Stimulated activated CD8-positive, alpha-beta memory T cell treated with anti-CD3 and anti-CD28 coated beads, Interleukin-4, amount 100 ng/mL, for 48 hours (primary cell): ENCODE data around the gene CFAP53.

Experiments used
- DNase-seq: peaks from one replicate; pipeline ENCODE4 v3.0.0-alpha.2; 2020

The CFAP53 gene

GRCh38 chr18:50287441-50288347 is 21.4 kb upstream of the CFAP53 start, which contains the start of gene CXXC1:
TSS of gene CXXC1 (minus strand) at chr18:50287692. CDS start at chr18:50287589, 103 bp downstream.
- DNase-seq: peak; percentile 95

GRCh38 chr18:50287028-50287440 is 20.7 kb upstream of the CFAP53 start:
- DNase-seq: no peak

- DNase-seq: peak; percentile 72
Observed at GRCh38 chr18:50286391-50287027, 20.2 kb upstream of the CFAP53 start.

GRCh38 chr18:50285631-50286321 is 19.5 kb upstream of the CFAP53 start:
- DNase-seq: no peak

GRCh38 chr18:50285071-50285470 is 18.8 kb upstream of the CFAP53 start:
- no peak for DNase-seq

GRCh38 chr18:50284255-50284885 is 18.1 kb upstream of the CFAP53 start:
- DNase-seq: no peak

- DNase-seq: no peak
Observed at GRCh38 chr18:50283469-50284209, 17.3 kb upstream of the CFAP53 start.

GRCh38 chr18:50282521-50283335 is 16.4 kb upstream of the CFAP53 start:
- DNase-seq: no peak

GRCh38 chr18:50281972-50282520 is 15.8 kb upstream of the CFAP53 start:
- DNase-seq: no peak

GRCh38 chr18:50281295-50281971 is 15.1 kb upstream of the CFAP53 start, which contains the start of gene MBD1:
TSS of gene MBD1 (minus strand) at chr18:50281523. CDS start at chr18:50279992, 1,531 bp downstream.
- DNase-seq: peak; percentile 95

- no peak for DNase-seq
Observed at GRCh38 chr18:50280707-50281294, 14.5 kb upstream of the CFAP53 start.

- DNase-seq: no peak
Observed at GRCh38 chr18:50279752-50280151, 13.5 kb upstream of the CFAP53 start.

GRCh38 chr18:50277942-50278341 is 11.6 kb upstream of the CFAP53 start:
- DNase-seq: no peak

- DNase-seq: no peak
Observed at GRCh38 chr18:50276452-50276851, 10.2 kb upstream of the CFAP53 start.

- no peak for DNase-seq
Observed at GRCh38 chr18:50275503-50276036, 9.3 kb upstream of the CFAP53 start.

GRCh38 chr18:50274941-50275340 is 8.6 kb upstream of the CFAP53 start:
- no peak for DNase-seq

GRCh38 chr18:50274044-50274442 is 7.7 kb upstream of the CFAP53 start:
- DNase-seq: no peak

- DNase-seq: no peak
Observed at GRCh38 chr18:50273203-50274043, 7.1 kb upstream of the CFAP53 start.

GRCh38 chr18:50272568-50272967 is 6.3 kb upstream of the CFAP53 start:
- DNase-seq: no peak
